Loucy (cell line): ENCODE data around the gene USO1.
"Not testable (repeated sequence)": the region's sequence is repeated elsewhere in the genome, so short reads cannot be mapped to it uniquely, and the experiment has no call there.

Experiments
- H2AFZ ChIP-seq: fragments of 200-600 bp; sonication (generic); 2 replicates; pipeline ENCODE4 v1.6.0; 2016; ENCODE audit warnings: antibody characterized with exemption, mild to moderate bottlenecking, low read length, moderate library complexity
- H3F3A ChIP-seq: fragments of 200-600 bp; 2 replicates; pipeline ENCODE4 v1.6.0; 2016; ENCODE audit warnings: antibody characterized with exemption, low read depth, mild to moderate bottlenecking
- H3K27me3 ChIP-seq: fragments of 200-600 bp; sonication (generic); 2 replicates; pipeline ENCODE4 v1.6.1; 2014; ENCODE audit warnings: low read length, mild to moderate bottlenecking; ENCODE audit not compliant: insufficient read depth, poor library complexity, severe bottlenecking
- H3K36me3 ChIP-seq: fragments of 200-600 bp; sonication (generic); 2 replicates; pipeline ENCODE4 v1.6.1; 2016; ENCODE audit warnings: low read length; ENCODE audit not compliant: insufficient read depth
- H3K4me1 ChIP-seq: fragments of 200-600 bp; sonication (generic); 2 replicates; pipeline ENCODE4 v1.5.1; 2014; ENCODE audit warnings: low read length, mild to moderate bottlenecking; ENCODE audit not compliant: insufficient read depth, poor library complexity, severe bottlenecking
- H3K4me2 ChIP-seq: fragments of 200-600 bp; sonication (generic); 2 replicates; pipeline ENCODE4 v1.6.0; 2014; ENCODE audit warnings: antibody characterized with exemption, low read length, low read depth, mild to moderate bottlenecking; ENCODE audit not compliant: poor library complexity, severe bottlenecking
- H3K4me3 ChIP-seq: fragments of 200-600 bp; sonication (generic); 2 replicates; pipeline ENCODE4 v1.5.1; 2014; ENCODE audit warnings: low read length, mild to moderate bottlenecking, mixed read lengths; ENCODE audit not compliant: poor library complexity, severe bottlenecking
- H3K79me2 ChIP-seq: fragments of 200-600 bp; sonication (generic); 2 replicates; pipeline ENCODE4 v1.6.1; 2014; ENCODE audit warnings: low read length; ENCODE audit not compliant: insufficient read depth
- H3K9ac ChIP-seq: fragments of 200-600 bp; sonication (generic); 2 replicates; pipeline ENCODE4 v1.6.0; 2014; ENCODE audit warnings: mild to moderate bottlenecking, low read depth, low read length, moderate library complexity; ENCODE audit not compliant: poor library complexity, severe bottlenecking
- H3K9me2 ChIP-seq: fragments of 200-600 bp; sonication (generic); replicated peaks from 2 replicates; pipeline ENCODE4 v1.6.1; 2016; ENCODE audit warnings: low read depth, low read length, mixed read lengths
- H3K9me3 ChIP-seq: fragments of 200-600 bp; sonication (generic); 2 replicates; pipeline ENCODE4 v1.6.1; 2014; ENCODE audit warnings: mild to moderate bottlenecking, antibody characterized with exemption, low read length, low read depth; ENCODE audit not compliant: insufficient read depth
- H4K20me1 ChIP-seq: fragments of 200-600 bp; sonication (generic); 2 replicates; pipeline ENCODE4 v1.6.0; 2014; ENCODE audit warnings: antibody characterized with exemption, low read length, mild to moderate bottlenecking; ENCODE audit not compliant: insufficient read depth, poor library complexity, severe bottlenecking
- EZH2phosphoT487 ChIP-seq: fragments of 200-600 bp; IDR thresholded peaks from 2 replicates; pipeline ENCODE4 v1.6.1; 2018; ENCODE audit warnings: antibody characterized with exemption, mild to moderate bottlenecking, moderate library complexity, borderline replicate concordance
- TF ChIP-seq, protein P1 (sequence below): fragments of 200-600 bp; sonication (generic); conservative IDR thresholded peaks from 2 replicates; pipeline ENCODE4 v1.5.1; 2014; ENCODE audit warnings: mild to moderate bottlenecking, antibody characterized with exemption, low read length

USO1 gene

DNA sequence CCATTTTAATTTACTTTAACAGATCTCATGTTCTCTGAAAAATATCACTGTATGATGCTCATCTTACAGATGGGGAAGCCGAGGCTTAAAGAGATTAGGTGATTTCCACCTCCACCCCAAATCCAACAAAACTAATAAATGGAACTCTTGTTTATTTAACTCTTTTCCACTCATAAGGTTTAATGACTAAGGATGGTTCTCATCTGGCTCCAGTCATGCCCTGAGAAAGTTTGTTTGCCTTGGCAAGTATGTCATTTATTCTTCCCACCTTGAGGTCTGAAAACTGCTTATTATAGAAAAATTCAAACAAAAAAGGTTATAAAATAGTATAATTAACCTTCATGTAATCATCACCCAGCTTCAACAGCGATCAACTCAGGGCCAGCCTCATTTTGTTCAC, 121.6 kb downstream of the USO1 start:
- Histone ChIP-seq H3K9ac (no peak overlapping the region), H3K79me2 (no peaks in the 10 kb centered on the region), H3K9me2 (no peaks in the 10 kb centered on the region), H3K4me2 (no peak overlapping the region), H3K36me3 (no peaks in the 10 kb centered on the region), H4K20me1 (no peaks in the 10 kb centered on the region), H3K4me3 (no peak overlapping the region), H3K27me3 (no peaks in the 10 kb centered on the region), H3F3A (0 out of 2 replicates have a peak, but pooled peaks cover 1% of the 10 kb centered on the region), H3K4me1 (peaks cover 3% of the 10 kb centered on the region), H3K9me3 (no peaks in the 10 kb centered on the region), H2AFZ (no peak overlapping the region)
- no peak for TF ChIP-seq EZH2phosphoT487
- TF ChIP-seq, protein P1, sequence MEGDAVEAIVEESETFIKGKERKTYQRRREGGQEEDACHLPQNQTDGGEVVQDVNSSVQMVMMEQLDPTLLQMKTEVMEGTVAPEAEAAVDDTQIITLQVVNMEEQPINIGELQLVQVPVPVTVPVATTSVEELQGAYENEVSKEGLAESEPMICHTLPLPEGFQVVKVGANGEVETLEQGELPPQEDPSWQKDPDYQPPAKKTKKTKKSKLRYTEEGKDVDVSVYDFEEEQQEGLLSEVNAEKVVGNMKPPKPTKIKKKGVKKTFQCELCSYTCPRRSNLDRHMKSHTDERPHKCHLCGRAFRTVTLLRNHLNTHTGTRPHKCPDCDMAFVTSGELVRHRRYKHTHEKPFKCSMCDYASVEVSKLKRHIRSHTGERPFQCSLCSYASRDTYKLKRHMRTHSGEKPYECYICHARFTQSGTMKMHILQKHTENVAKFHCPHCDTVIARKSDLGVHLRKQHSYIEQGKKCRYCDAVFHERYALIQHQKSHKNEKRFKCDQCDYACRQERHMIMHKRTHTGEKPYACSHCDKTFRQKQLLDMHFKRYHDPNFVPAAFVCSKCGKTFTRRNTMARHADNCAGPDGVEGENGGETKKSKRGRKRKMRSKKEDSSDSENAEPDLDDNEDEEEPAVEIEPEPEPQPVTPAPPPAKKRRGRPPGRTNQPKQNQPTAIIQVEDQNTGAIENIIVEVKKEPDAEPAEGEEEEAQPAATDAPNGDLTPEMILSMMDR, result no peak

DNA sequence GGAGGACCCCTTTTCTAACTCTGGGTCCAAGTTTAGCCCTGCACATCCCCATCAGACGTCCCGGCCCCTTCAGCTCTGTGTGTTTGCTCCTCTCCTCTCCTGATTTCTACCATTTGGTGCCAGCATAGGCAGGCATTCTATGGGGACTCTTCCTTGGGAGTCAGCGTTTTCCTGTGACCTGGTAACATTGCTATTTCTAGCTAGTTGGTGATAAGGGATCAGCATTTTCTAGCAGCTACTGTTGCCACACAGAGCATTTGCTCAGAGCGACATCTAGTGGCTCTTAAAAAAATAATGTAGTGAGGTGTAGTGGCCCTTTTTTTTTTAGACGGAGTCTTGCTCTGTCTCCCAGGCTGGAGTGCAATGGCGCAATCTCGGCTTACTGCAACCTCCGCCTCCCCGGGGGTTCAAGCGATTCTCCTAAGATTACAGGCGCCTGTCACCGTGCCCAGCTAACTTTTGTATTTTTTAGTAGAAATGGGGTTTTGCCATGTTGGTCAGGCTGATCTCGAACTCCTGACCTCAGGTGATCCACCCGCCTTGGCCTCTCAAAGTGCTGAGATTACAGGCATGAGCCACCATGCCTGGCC, 123.9 kb downstream of the USO1 start:
- not testable (repeated sequence) for H3K36me3 ChIP-seq, H3K27me3 ChIP-seq, H3K9me3 ChIP-seq, H3F3A ChIP-seq, H3K9ac ChIP-seq, H3K4me3 ChIP-seq, H3K79me2 ChIP-seq, H4K20me1 ChIP-seq, H3K9me2 ChIP-seq, H3K4me2 ChIP-seq, H3K4me1 ChIP-seq
- TF ChIP-seq, protein P1, result peak; percentile 69
- H2AFZ ChIP-seq, result peak overlapping the region; percentile 86

- TF ChIP-seq, protein P1, result no peak
- no peak for TF ChIP-seq EZH2phosphoT487
- no peak overlapping the region for H3K4me2 ChIP-seq
- H3K4me3 ChIP-seq, result no peak overlapping the region
- peaks cover 3% of the 10 kb centered on the region for H3K4me1 ChIP-seq
- no peaks in the 10 kb centered on the region for H3K9me3 ChIP-seq
- H3K9ac ChIP-seq, result no peak overlapping the region
- H3K9me2 ChIP-seq, result no peaks in the 10 kb centered on the region
- no peaks in the 10 kb centered on the region for H3K27me3 ChIP-seq
- 0 out of 2 replicates have a peak, but pooled peaks cover 3% of the 10 kb centered on the region for H3F3A ChIP-seq
- peak overlapping the region; percentile 82 for H2AFZ ChIP-seq
- H3K36me3 ChIP-seq, result no peaks in the 10 kb centered on the region
- H4K20me1 ChIP-seq, result no peaks in the 10 kb centered on the region
- no peaks in the 10 kb centered on the region for H3K79me2 ChIP-seq
Measured at GRCh38 chr4:75848891-75849290, 124.5 kb downstream of the USO1 start.
